Measurements from ENCODE around the gene CAPN2.

DNA sequence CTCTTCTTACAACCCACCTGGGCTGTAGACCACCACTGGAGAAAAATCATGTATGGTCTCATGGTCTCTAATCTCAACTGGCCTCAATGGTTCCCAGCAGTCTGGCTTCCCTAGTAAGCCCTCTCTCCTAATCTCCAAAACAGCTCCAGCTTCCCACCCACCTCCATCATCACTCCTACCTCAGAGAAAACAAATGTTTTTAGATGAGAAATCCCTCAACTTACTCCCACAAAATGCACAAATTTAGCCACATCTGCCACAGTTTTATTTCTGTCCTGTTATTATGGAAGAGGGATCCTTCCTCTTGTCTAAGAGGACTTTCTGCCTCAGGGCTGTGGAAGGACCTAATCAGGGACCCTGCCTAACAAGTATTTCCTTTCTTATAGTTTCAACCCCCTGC lies 101.3 kb downstream of the CAPN2 start:
- no peak for TF ChIP-seq ZNF121 (tag by site-specific recombination; IDR thresholded peaks at IDR 0.05)
- TF ChIP-seq, protein P1, sequence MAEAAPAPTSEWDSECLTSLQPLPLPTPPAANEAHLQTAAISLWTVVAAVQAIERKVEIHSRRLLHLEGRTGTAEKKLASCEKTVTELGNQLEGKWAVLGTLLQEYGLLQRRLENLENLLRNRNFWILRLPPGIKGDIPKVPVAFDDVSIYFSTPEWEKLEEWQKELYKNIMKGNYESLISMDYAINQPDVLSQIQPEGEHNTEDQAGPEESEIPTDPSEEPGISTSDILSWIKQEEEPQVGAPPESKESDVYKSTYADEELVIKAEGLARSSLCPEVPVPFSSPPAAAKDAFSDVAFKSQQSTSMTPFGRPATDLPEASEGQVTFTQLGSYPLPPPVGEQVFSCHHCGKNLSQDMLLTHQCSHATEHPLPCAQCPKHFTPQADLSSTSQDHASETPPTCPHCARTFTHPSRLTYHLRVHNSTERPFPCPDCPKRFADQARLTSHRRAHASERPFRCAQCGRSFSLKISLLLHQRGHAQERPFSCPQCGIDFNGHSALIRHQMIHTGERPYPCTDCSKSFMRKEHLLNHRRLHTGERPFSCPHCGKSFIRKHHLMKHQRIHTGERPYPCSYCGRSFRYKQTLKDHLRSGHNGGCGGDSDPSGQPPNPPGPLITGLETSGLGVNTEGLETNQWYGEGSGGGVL (tag by site-specific recombination; IDR thresholded peaks at IDR 0.05), result no peak
- TF ChIP-seq, protein P2, sequence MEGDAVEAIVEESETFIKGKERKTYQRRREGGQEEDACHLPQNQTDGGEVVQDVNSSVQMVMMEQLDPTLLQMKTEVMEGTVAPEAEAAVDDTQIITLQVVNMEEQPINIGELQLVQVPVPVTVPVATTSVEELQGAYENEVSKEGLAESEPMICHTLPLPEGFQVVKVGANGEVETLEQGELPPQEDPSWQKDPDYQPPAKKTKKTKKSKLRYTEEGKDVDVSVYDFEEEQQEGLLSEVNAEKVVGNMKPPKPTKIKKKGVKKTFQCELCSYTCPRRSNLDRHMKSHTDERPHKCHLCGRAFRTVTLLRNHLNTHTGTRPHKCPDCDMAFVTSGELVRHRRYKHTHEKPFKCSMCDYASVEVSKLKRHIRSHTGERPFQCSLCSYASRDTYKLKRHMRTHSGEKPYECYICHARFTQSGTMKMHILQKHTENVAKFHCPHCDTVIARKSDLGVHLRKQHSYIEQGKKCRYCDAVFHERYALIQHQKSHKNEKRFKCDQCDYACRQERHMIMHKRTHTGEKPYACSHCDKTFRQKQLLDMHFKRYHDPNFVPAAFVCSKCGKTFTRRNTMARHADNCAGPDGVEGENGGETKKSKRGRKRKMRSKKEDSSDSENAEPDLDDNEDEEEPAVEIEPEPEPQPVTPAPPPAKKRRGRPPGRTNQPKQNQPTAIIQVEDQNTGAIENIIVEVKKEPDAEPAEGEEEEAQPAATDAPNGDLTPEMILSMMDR (tag by site-specific recombination; IDR thresholded peaks at IDR 0.05), result no peak
- TF ChIP-seq ZNF629 (tag by site-specific recombination; IDR thresholded peaks at IDR 0.05), result no peak
- TF ChIP-seq, protein P3, sequence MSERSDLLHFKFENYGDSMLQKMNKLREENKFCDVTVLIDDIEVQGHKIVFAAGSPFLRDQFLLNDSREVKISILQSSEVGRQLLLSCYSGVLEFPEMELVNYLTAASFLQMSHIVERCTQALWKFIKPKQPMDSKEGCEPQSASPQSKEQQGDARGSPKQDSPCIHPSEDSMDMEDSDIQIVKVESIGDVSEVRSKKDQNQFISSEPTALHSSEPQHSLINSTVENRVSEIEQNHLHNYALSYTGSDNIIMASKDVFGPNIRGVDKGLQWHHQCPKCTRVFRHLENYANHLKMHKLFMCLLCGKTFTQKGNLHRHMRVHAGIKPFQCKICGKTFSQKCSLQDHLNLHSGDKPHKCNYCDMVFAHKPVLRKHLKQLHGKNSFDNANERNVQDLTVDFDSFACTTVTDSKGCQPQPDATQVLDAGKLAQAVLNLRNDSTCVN (tag by site-specific recombination; optimal IDR thresholded peaks at IDR 0.05), result no peak
- TF ChIP-seq, protein P4, sequence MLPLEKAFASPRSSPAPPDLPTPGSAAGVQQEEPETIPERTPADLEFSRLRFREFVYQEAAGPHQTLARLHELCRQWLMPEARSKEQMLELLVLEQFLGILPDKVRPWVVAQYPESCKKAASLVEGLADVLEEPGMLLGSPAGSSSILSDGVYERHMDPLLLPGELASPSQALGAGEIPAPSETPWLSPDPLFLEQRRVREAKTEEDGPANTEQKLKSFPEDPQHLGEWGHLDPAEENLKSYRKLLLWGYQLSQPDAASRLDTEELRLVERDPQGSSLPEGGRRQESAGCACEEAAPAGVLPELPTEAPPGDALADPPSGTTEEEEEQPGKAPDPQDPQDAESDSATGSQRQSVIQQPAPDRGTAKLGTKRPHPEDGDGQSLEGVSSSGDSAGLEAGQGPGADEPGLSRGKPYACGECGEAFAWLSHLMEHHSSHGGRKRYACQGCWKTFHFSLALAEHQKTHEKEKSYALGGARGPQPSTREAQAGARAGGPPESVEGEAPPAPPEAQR (tag by site-specific recombination; IDR thresholded peaks at IDR 0.05), result no peak
- TF ChIP-seq ZBTB7A (tag by site-specific recombination; IDR thresholded peaks at IDR 0.05; ENCODE audit: low read depth), result no peak

All from HEK293 (cell line).